WTC11 (cell line): ENCODE measurements around the gene PRSS16. TPM values are rescaled to one million over a fixed set of nuclear protein-coding genes. Genes with fewer than 3 reads are reported as not detected.
A peak's percentile ranks its signal among the peaks of the same experiment; 100 is the strongest.

ENCODE experiments used
- ATAC-seq: fragments of 200-7000 bp; cut with Tn5 transposase; 2 replicates; pipeline ENCODE4 v1.10.0; 2021; ENCODE audit warnings: mild to moderate bottlenecking, moderate library complexity
- CTCF ChIA-PET: fragments of 300-600 bp; sonication (Branson Sonifier 250); formaldehyde crosslinking; loops from one replicate; lab custom pipeline; 2021; ENCODE audit warnings: antibody characterized with exemption; lab: Charles Lee
- POLR2A ChIA-PET: fragments of 350-600 bp; sonication (Branson Sonifier 250); formaldehyde crosslinking; loops from one replicate; lab custom pipeline; 2021; ENCODE audit warnings: antibody characterized with exemption; lab: Charles Lee
- DNase-seq: peaks from one replicate; pipeline ENCODE4 v3.0.0; 2021; ENCODE audit warnings: low spot score
- H3K27ac Mint-ChIP-seq: 2 replicates; pipeline ENCODE4 v1.8.0; 2021; ENCODE audit warnings: mixed read lengths
- H3K27me3 Mint-ChIP-seq: 2 replicates; pipeline ENCODE4 v1.8.0; 2021; ENCODE audit warnings: low read depth, mild to moderate bottlenecking, moderate library complexity, mixed read lengths
- H3K36me3 Mint-ChIP-seq: 2 replicates; pipeline ENCODE4 v1.8.0; 2021; ENCODE audit warnings: mixed read lengths
- H3K4me1 Mint-ChIP-seq: 2 replicates; pipeline ENCODE4 v1.8.0; 2022; ENCODE audit warnings: mixed read lengths
- H3K4me3 Mint-ChIP-seq: 2 replicates; pipeline ENCODE4 v1.8.0; 2021; ENCODE audit warnings: mild to moderate bottlenecking, moderate library complexity, mixed read lengths
- H3K9me3 Mint-ChIP-seq: 2 replicates; pipeline ENCODE4 v1.8.0; 2021; ENCODE audit warnings: mixed read lengths
- AFF4 ChIP-seq: sonication (generic); formaldehyde crosslinking; IDR thresholded peaks from 2 replicates; pipeline ENCODE4 v1.8.1; 2023; ENCODE audit warnings: mild to moderate bottlenecking, missing genetic modification reagents, borderline replicate concordance
- ATF3 ChIP-seq: sonication (generic); formaldehyde crosslinking; conservative IDR thresholded peaks from 2 replicates; pipeline ENCODE4 v1.8.1; 2022; ENCODE audit warnings: mild to moderate bottlenecking, missing genetic modification reagents
- CTCF ChIP-seq: fragments of 200-600 bp; IDR thresholded peaks from 2 replicates; pipeline ENCODE4 v1.8.0; 2022; ENCODE audit warnings: antibody characterized with exemption
- E2F5 ChIP-seq: sonication (generic); formaldehyde crosslinking; IDR thresholded peaks from 2 replicates; pipeline ENCODE4 v1.8.1; 2022; ENCODE audit warnings: mild to moderate bottlenecking, moderate library complexity, missing genetic modification reagents
- EMX1 ChIP-seq: fragments of 250-450 bp; sonication (Bioruptor Pico); IDR thresholded peaks from 2 replicates; pipeline ENCODE4 v1.8.0; 2021; ENCODE audit warnings: mild to moderate bottlenecking
- FOXK1 ChIP-seq: sonication (generic); formaldehyde crosslinking; IDR thresholded peaks from 2 replicates; pipeline ENCODE4 v1.8.0; 2022; ENCODE audit warnings: mild to moderate bottlenecking, moderate library complexity, missing genetic modification reagents
- FOXP1 ChIP-seq: sonication (generic); formaldehyde crosslinking; IDR thresholded peaks from 2 replicates; pipeline ENCODE4 v1.8.0; 2022; ENCODE audit warnings: missing genetic modification reagents, mild to moderate bottlenecking, moderate library complexity, borderline replicate concordance
- GABPB1 ChIP-seq: sonication (generic); formaldehyde crosslinking; IDR thresholded peaks from 2 replicates; pipeline ENCODE4 v1.8.1; 2023; ENCODE audit warnings: mild to moderate bottlenecking, missing genetic modification reagents
- IRF1 ChIP-seq: sonication (generic); formaldehyde crosslinking; IDR thresholded peaks from 2 replicates; pipeline ENCODE4 v1.8.0; 2023; ENCODE audit warnings: missing genetic modification reagents
- IRF2 ChIP-seq: sonication (generic); formaldehyde crosslinking; IDR thresholded peaks from 2 replicates; pipeline ENCODE4 v1.8.0; 2022; ENCODE audit warnings: low read depth, missing genetic modification reagents, borderline replicate concordance
- JUN ChIP-seq: sonication (generic); formaldehyde crosslinking; IDR thresholded peaks from 2 replicates; pipeline ENCODE4 v1.8.0; 2023; ENCODE audit warnings: mild to moderate bottlenecking, missing genetic modification reagents
- KAT7 ChIP-seq: sonication (generic); formaldehyde crosslinking; IDR thresholded peaks from 2 replicates; pipeline ENCODE4 v1.8.1; 2023; ENCODE audit warnings: missing genetic modification reagents, mild to moderate bottlenecking, borderline replicate concordance
- MAX ChIP-seq: sonication (generic); formaldehyde crosslinking; IDR thresholded peaks from 2 replicates; pipeline ENCODE4 v1.8.0; 2022; ENCODE audit warnings: mild to moderate bottlenecking, missing genetic modification reagents
- MLX ChIP-seq: sonication (generic); formaldehyde crosslinking; IDR thresholded peaks from 2 replicates; pipeline ENCODE4 v1.8.1; 2023; ENCODE audit warnings: mild to moderate bottlenecking, missing genetic modification reagents, moderate library complexity
- MYBL2 ChIP-seq: sonication (generic); formaldehyde crosslinking; IDR thresholded peaks from 2 replicates; pipeline ENCODE4 v1.8.1; 2023; ENCODE audit warnings: mild to moderate bottlenecking, moderate library complexity, missing genetic modification reagents
- NFE2L1 ChIP-seq: sonication (generic); formaldehyde crosslinking; IDR thresholded peaks from 2 replicates; pipeline ENCODE4 v1.8.1; 2023; ENCODE audit warnings: missing genetic modification reagents
- NR1H2 ChIP-seq: sonication (generic); formaldehyde crosslinking; IDR thresholded peaks from 2 replicates; pipeline ENCODE4 v1.9.0; 2021; ENCODE audit warnings: mild to moderate bottlenecking, moderate library complexity, missing genetic modification reagents
- PRRX2 ChIP-seq: fragments of 250-450 bp; sonication (Bioruptor Pico); IDR thresholded peaks from 2 replicates; pipeline ENCODE4 v1.8.0; 2021; ENCODE audit warnings: mild to moderate bottlenecking
- SMAD3 ChIP-seq: sonication (generic); formaldehyde crosslinking; IDR thresholded peaks from 2 replicates; pipeline ENCODE4 v1.8.0; 2022; ENCODE audit warnings: missing genetic modification reagents, mild to moderate bottlenecking, borderline replicate concordance
- TCF7 ChIP-seq: sonication (generic); formaldehyde crosslinking; IDR thresholded peaks from 2 replicates; pipeline ENCODE4 v1.8.0; 2022; ENCODE audit warnings: mild to moderate bottlenecking, low read depth, missing genetic modification reagents, moderate library complexity
- TEAD1 ChIP-seq: sonication (generic); formaldehyde crosslinking; IDR thresholded peaks from 2 replicates; pipeline ENCODE4 v1.8.0; 2022; ENCODE audit warnings: mild to moderate bottlenecking, missing genetic modification reagents
- ZBTB21 ChIP-seq: sonication (generic); formaldehyde crosslinking; IDR thresholded peaks from 2 replicates; pipeline ENCODE4 v1.8.1; 2023; ENCODE audit warnings: mild to moderate bottlenecking, missing genetic modification reagents, borderline replicate concordance
- ZNF121 ChIP-seq: sonication (generic); formaldehyde crosslinking; IDR thresholded peaks from 2 replicates; pipeline ENCODE4 v1.8.0; 2023; ENCODE audit warnings: missing genetic modification reagents
- ZNF219 ChIP-seq: sonication (generic); formaldehyde crosslinking; IDR thresholded peaks from 2 replicates; pipeline ENCODE4 v1.8.0; 2023; ENCODE audit warnings: missing genetic modification reagents, mild to moderate bottlenecking, borderline replicate concordance
- ZNF416 ChIP-seq: fragments of 250-450 bp; sonication (Bioruptor Pico); IDR thresholded peaks from 2 replicates; pipeline ENCODE4 v1.9.0; 2021; ENCODE audit warnings: mild to moderate bottlenecking, inconsistent platforms
- total RNA-seq: library from RNA; stranded (reverse); gene quantifications from 3 replicates; pipeline ENCODE4 v1.2.3, GENCODE V29; 2021
- TF ChIP-seq, protein P1 (sequence below): sonication (generic); formaldehyde crosslinking; IDR thresholded peaks from 2 replicates; pipeline ENCODE4 v1.8.1; 2023; ENCODE audit warnings: mild to moderate bottlenecking, moderate library complexity, missing genetic modification reagents

Gene PRSS16
- total RNA-seq, 1 experiment from 2014 or later, result 18.5 TPM

DNA sequence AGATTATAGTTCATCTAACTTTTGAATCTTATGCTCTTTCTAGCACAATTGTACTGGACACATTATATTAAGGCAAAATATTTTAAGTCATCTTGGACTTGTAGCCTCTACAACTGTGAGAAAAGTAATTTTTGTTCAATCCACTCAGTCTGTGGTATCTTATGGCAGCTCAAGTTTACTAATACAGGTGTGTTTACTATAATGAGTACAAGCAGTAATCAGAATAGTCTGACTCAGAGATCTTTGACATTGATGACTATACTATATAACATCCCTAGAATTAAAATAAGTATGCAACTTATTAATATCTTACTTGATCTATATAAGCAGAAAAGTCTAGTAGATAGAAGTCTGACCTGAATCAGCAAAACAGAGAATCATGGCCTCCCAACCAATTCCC is 40.7 kb upstream of the PRSS16 start:
- CTCF ChIA-PET, result interaction anchor here (1.1 to 1.4 kb wide), 2 partner anchors 11 to 589 kb away, joined by 3 read pairs; no protein-coding TSS in a partner anchor

GRCh38 chr6:27208042-27208441 is 39.5 kb upstream of the PRSS16 start:
- peak overlapping the region; percentile 59 for H3K4me3 Mint-ChIP-seq
- peak; percentile 55 for ATAC-seq
- no peaks in the 10 kb centered on the region for H3K36me3 Mint-ChIP-seq
- H3K9me3 Mint-ChIP-seq, result no peaks in the 10 kb centered on the region
- TF ChIP-seq MLX (CRISPR knock-in tag) (no peak), EMX1 (CRISPR knock-in tag) (no peak), MAX (CRISPR knock-in tag) (no peak), E2F5 (no peak), IRF2 (CRISPR knock-in tag) (no peak), TEAD1 (CRISPR knock-in tag) (no peak), ZNF219 (CRISPR knock-in tag) (no peak), ATF3 (CRISPR knock-in tag) (no peak), AFF4 (CRISPR knock-in tag) (no peak), ZNF416 (CRISPR knock-in tag) (no peak), FOXP1 (no peak)
- TF ChIP-seq, protein P1, sequence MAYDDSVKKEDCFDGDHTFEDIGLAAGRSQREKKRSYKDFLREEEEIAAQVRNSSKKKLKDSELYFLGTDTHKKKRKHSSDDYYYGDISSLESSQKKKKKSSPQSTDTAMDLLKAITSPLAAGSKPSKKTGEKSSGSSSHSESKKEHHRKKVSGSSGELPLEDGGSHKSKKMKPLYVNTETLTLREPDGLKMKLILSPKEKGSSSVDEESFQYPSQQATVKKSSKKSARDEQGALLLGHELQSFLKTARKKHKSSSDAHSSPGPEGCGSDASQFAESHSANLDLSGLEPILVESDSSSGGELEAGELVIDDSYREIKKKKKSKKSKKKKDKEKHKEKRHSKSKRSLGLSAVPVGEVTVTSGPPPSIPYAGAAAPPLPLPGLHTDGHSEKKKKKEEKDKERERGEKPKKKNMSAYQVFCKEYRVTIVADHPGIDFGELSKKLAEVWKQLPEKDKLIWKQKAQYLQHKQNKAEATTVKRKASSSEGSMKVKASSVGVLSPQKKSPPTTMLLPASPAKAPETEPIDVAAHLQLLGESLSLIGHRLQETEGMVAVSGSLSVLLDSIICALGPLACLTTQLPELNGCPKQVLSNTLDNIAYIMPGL (CRISPR knock-in tag), result no peak
- H3K27ac Mint-ChIP-seq, result no peak overlapping the region
- DNase-seq, result no peak
- ChIA-PET POLR2A (interaction anchor here (0.5 to 0.7 kb wide), 3 partner anchors 49 to 501 kb away, joined by 4 to 8 read pairs (median 4); no protein-coding TSS in a partner anchor), CTCF (interaction anchor here (0.6 to 1.0 kb wide), 5 partner anchors 20 to 564 kb away, joined by 3 to 4 read pairs (median 3); no protein-coding TSS in a partner anchor)
- peaks cover 12% of the 10 kb centered on the region for H3K27me3 Mint-ChIP-seq
- peaks cover 33% of the 10 kb centered on the region for H3K4me1 Mint-ChIP-seq

More for the DNA sequence above, 40.7 kb upstream of the PRSS16 start:
- TF ChIP-seq JUN (CRISPR knock-in tag), result no peak
- no peak for TF ChIP-seq SMAD3 (CRISPR knock-in tag)
- TF ChIP-seq TCF7 (CRISPR knock-in tag), result no peak
- no peak for TF ChIP-seq CTCF
- no peak for TF ChIP-seq ZNF121 (CRISPR knock-in tag)
- no peak for TF ChIP-seq PRRX2 (CRISPR knock-in tag)
- no peak for TF ChIP-seq NR1H2 (CRISPR knock-in tag)
- no peak for TF ChIP-seq ZBTB21 (CRISPR knock-in tag)
- TF ChIP-seq MYBL2 (CRISPR knock-in tag), result no peak
- TF ChIP-seq NFE2L1 (CRISPR knock-in tag), result no peak
- TF ChIP-seq IRF1, result no peak
- no peak for TF ChIP-seq ZNF219 (CRISPR knock-in tag)
- TF ChIP-seq KAT7, result no peak
- TF ChIP-seq FOXK1, result no peak
- TF ChIP-seq GABPB1, result no peak
- Mint-ChIP-seq H3K4me1 (peaks cover 32% of the 10 kb centered on the region), H3K27me3 (peaks cover 12% of the 10 kb centered on the region), H3K9me3 (no peaks in the 10 kb centered on the region), H3K4me3 (peak overlapping the region; percentile 77), H3K27ac (no peak overlapping the region), H3K36me3 (no peaks in the 10 kb centered on the region)
- DNase-seq (no peak), ATAC-seq (no peak)
- POLR2A ChIA-PET, result no interaction called here
